Activated naive CD4-positive, alpha-beta T cell treated with anti-CD3 and anti-CD28 coated beads, Interleukin-2, amount 50 U/mL, for 24 hours (primary cell): ENCODE data around the gene NOP58.

Source experiments
- H3K27ac Mint-ChIP-seq: one replicate; pipeline ENCODE4 v1.8.0; 2021; ENCODE audit warnings: mild to moderate bottlenecking, mixed read lengths
- H3K27me3 Mint-ChIP-seq: one replicate; pipeline ENCODE4 v1.8.0; 2021; ENCODE audit warnings: mixed read lengths
- H3K36me3 Mint-ChIP-seq: one replicate; pipeline ENCODE4 v1.8.0; 2021; ENCODE audit warnings: mixed read lengths
- H3K4me1 Mint-ChIP-seq: one replicate; pipeline ENCODE4 v1.8.0; 2021; ENCODE audit warnings: mixed read lengths
- H3K4me3 Mint-ChIP-seq: one replicate; pipeline ENCODE4 v1.8.0; 2021; ENCODE audit warnings: mild to moderate bottlenecking, mixed read lengths
- H3K9me3 Mint-ChIP-seq: one replicate; pipeline ENCODE4 v1.8.0; 2021; ENCODE audit warnings: mixed read lengths

NOP58 gene

DNA sequence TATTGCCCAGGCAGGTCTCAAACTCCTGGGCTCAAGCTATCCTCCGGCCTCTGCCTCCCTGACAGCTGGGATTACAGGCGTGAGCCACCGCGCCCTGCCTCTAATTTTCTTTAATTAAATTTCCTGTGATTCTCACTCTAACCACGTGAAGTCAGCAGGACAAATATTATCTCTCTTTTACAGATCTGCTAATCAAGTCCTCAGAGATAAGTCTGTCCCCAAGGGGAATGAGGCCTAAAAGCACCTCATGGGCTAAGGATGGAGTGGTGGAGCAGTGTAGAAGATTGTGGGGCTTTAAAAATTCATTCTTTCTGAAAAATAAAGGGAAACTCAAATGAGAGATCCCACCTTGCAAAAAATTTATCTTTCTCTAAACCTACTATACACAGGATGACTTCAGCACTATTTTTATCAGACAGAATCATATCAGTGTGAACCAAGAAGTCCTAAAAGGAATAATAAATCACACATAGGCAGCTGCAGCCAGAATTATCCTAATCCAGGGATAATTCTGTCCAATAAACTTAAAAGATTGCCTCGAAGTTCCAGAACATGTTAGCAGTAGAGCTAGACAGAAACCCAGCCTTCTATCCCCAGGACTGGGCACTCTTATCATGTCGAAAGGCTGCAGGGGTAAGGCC, 72.3 kb downstream of the NOP58 start:
- no peak overlapping the region for H3K4me3 Mint-ChIP-seq
- peaks cover 2% of the 10 kb centered on the region for H3K36me3 Mint-ChIP-seq
- no peaks in the 10 kb centered on the region for H3K27me3 Mint-ChIP-seq
- no peaks in the 10 kb centered on the region for H3K9me3 Mint-ChIP-seq
- H3K27ac Mint-ChIP-seq = no peak overlapping the region
- H3K4me1 Mint-ChIP-seq = no peaks in the 10 kb centered on the region

GRCh38 chr2:202339071-202339870, 73.7 kb downstream of the NOP58 start:
- H3K4me3 Mint-ChIP-seq = no peak overlapping the region
- H3K9me3 Mint-ChIP-seq = no peaks in the 10 kb centered on the region
- no peaks in the 10 kb centered on the region for H3K27me3 Mint-ChIP-seq
- H3K27ac Mint-ChIP-seq = no peak overlapping the region
- no peaks in the 10 kb centered on the region for H3K4me1 Mint-ChIP-seq
- H3K36me3 Mint-ChIP-seq = no peaks in the 10 kb centered on the region

GRCh38 chr2:202344178-202344577, 78.6 kb downstream of the NOP58 start:
- Mint-ChIP-seq H3K9me3 (no peaks in the 10 kb centered on the region), H3K4me3 (no peak overlapping the region), H3K27ac (no peak overlapping the region), H3K36me3 (no peaks in the 10 kb centered on the region), H3K4me1 (no peaks in the 10 kb centered on the region), H3K27me3 (no peaks in the 10 kb centered on the region)

- Mint-ChIP-seq H3K4me3 (no peak overlapping the region), H3K9me3 (no peaks in the 10 kb centered on the region), H3K27ac (no peak overlapping the region), H3K36me3 (no peaks in the 10 kb centered on the region), H3K27me3 (no peaks in the 10 kb centered on the region), H3K4me1 (no peaks in the 10 kb centered on the region)
Observed at GRCh38 chr2:202346180-202346579, 80.6 kb downstream of the NOP58 start.
